ENCODE measurements around the gene SPATA31E1. TPM values are rescaled to one million over a fixed set of nuclear protein-coding genes. Genes with fewer than 3 reads are reported as not detected.

Gene SPATA31E1
- total and polyA plus RNA-seq, 8 donors: 0.02 TPM; not detected in 7

GRCh38 chr9:87853302-87853701, 29.4 kb upstream of the SPATA31E1 start:
- intact Hi-C loops (cut with DNase I): no loop called here
- no peak for ATAC-seq

GRCh38 chr9:87853876-87854579, 28.6 kb upstream of the SPATA31E1 start:
- H3K27me3 ChIP-seq: no peaks in the 10 kb centered on the region
- intact Hi-C loops (cut with DNase I): no loop called here
- no peak for TF ChIP-seq CTCF (IDR thresholded peaks at IDR 0.05)
- no peak overlapping the region for H3K27ac ChIP-seq
- H3K9me3 ChIP-seq: no peaks in the 10 kb centered on the region
- DNase-seq (no peak), ATAC-seq (no peak), FAIRE-seq (no peak)
- H3K4me1 ChIP-seq: no peaks in the 10 kb centered on the region
- no peak overlapping the region for H3K4me3 ChIP-seq
- 85 to 94% methylated on average over 3 of the region's 3 CpGs for WGBS, 2 donors
- H3K36me3 ChIP-seq: no peaks in the 10 kb centered on the region

More at GRCh38 chr9:87853302-87853701, 29.4 kb upstream of the SPATA31E1 start:
- H3K27me3 ChIP-seq: no peaks in the 10 kb centered on the region
- H3K4me1 ChIP-seq: no peaks in the 10 kb centered on the region
- no peak overlapping the region for H3K27ac ChIP-seq
- no peak for TF ChIP-seq CTCF (IDR thresholded peaks at IDR 0.05)
- no peak overlapping the region for H3K4me3 ChIP-seq
- DNase-seq (no peak), FAIRE-seq (no peak)
- H3K36me3 ChIP-seq: no peaks in the 10 kb centered on the region
- 90 to 94% methylated on average over 7 of the region's 7 CpGs for WGBS, 2 donors
- no peaks in the 10 kb centered on the region for H3K9me3 ChIP-seq

- H3K27me3 ChIP-seq: no peaks in the 10 kb centered on the region
- 34 to 45% methylated on average over 5 of the region's 5 CpGs for WGBS, 2 donors
- no peak overlapping the region for H3K27ac ChIP-seq
- no peaks in the 10 kb centered on the region for H3K36me3 ChIP-seq
- H3K4me1 ChIP-seq: no peaks in the 10 kb centered on the region
- H3K9me3 ChIP-seq: no peaks in the 10 kb centered on the region
- TF ChIP-seq CTCF (IDR thresholded peaks at IDR 0.05): no peak
- intact Hi-C loops (cut with DNase I): no loop called here
- no peak for FAIRE-seq
- no peak for DNase-seq
- no peak overlapping the region for H3K4me3 ChIP-seq
- ATAC-seq: no peak
Observed at GRCh38 chr9:87854580-87854955, 28.1 kb upstream of the SPATA31E1 start.

GRCh38 chr9:87855061-87855460, 27.6 kb upstream of the SPATA31E1 start:
- TF ChIP-seq CTCF (IDR thresholded peaks at IDR 0.05): no peak
- WGBS, 2 donors: 78 to 89% methylated on average over 3 of the region's 3 CpGs
- intact Hi-C loops (cut with DNase I): no loop called here

GRCh38 chr9:87857141-87857947, 25.3 kb upstream of the SPATA31E1 start:
- no peak for TF ChIP-seq CTCF (IDR thresholded peaks at IDR 0.05)
- no peaks in the 10 kb centered on the region for H3K9me3 ChIP-seq
- ATAC-seq (no peak), FAIRE-seq (no peak), DNase-seq (no peak)
- no peaks in the 10 kb centered on the region for H3K4me1 ChIP-seq
- H3K4me3 ChIP-seq: no peak overlapping the region
- intact Hi-C loops (cut with DNase I): no loop called here
- no peak overlapping the region for H3K27ac ChIP-seq
- 87 to 95% methylated on average over 29 of the region's 29 CpGs for WGBS, 2 donors
- no peaks in the 10 kb centered on the region for H3K27me3 ChIP-seq
- H3K36me3 ChIP-seq: no peaks in the 10 kb centered on the region

More at GRCh38 chr9:87855061-87855460, 27.6 kb upstream of the SPATA31E1 start:
- H3K4me1 ChIP-seq: no peaks in the 10 kb centered on the region
- H3K27ac ChIP-seq: no peak overlapping the region
- H3K36me3 ChIP-seq: no peaks in the 10 kb centered on the region
- FAIRE-seq (no peak), ATAC-seq (no peak), DNase-seq (no peak)
- no peaks in the 10 kb centered on the region for H3K9me3 ChIP-seq
- no peaks in the 10 kb centered on the region for H3K27me3 ChIP-seq
- H3K4me3 ChIP-seq: no peak overlapping the region

All from pancreas (tissue), 10 donors.